Mesenchymal stem cell (in vitro differentiated cells and primary cell): ENCODE data around the gene MT1A.
A peak's percentile ranks its signal among the peaks of the same experiment; 100 is the strongest.

Experiments
- DNase-seq: peaks from one replicate; pipeline ENCODE4 v3.0.0-alpha.2; 2013
- H2AFZ ChIP-seq: one replicate; pipeline ENCODE4 v1.6.1; 2013; ENCODE audit warnings: low read depth, mild to moderate bottlenecking, control low read depth, inconsistent platforms, low read length, moderate library complexity
- H2AK5ac ChIP-seq: 2 replicates; pipeline ENCODE4 v1.6.1; 2013; ENCODE audit warnings: low read length, moderate library complexity, mild to moderate bottlenecking, inconsistent platforms; ENCODE audit not compliant: severe bottlenecking
- H2BK120ac ChIP-seq: one replicate; pipeline ENCODE4 v1.6.1; 2013; ENCODE audit warnings: low read depth, mild to moderate bottlenecking, inconsistent platforms, low read length, moderate library complexity
- H2BK12ac ChIP-seq, 2 experiments: one replicate each; pipeline ENCODE4 v1.6.1; 2013; ENCODE audit warnings: inconsistent platforms in 2 of 2, low read length in 2 of 2, mild to moderate bottlenecking in 2 of 2, moderate library complexity in 2 of 2, control low read depth in 1 of 2
- H2BK15ac ChIP-seq: one replicate; pipeline ENCODE4 v1.6.1; 2013; ENCODE audit warnings: mild to moderate bottlenecking, low read depth, inconsistent platforms; ENCODE audit not compliant: poor library complexity, severe bottlenecking
- H2BK5ac ChIP-seq: 2 replicates; pipeline ENCODE4 v1.6.1; 2013; ENCODE audit warnings: low read depth, mild to moderate bottlenecking, low read length, control low read depth, inconsistent platforms; ENCODE audit not compliant: poor library complexity, severe bottlenecking
- H3K14ac ChIP-seq, 2 experiments: one replicate each; pipeline ENCODE4 v1.6.1; 2013; ENCODE audit warnings: inconsistent platforms in 2 of 2, low read length in 2 of 2, control low read depth in 1 of 2, mild to moderate bottlenecking in 1 of 2, moderate library complexity in 1 of 2
- H3K18ac ChIP-seq, 2 experiments: one replicate each; pipeline ENCODE4 v1.6.1; 2013; ENCODE audit warnings: inconsistent platforms in 2 of 2, low read length in 2 of 2, control low read depth in 1 of 2, low read depth in 1 of 2, mild to moderate bottlenecking in 1 of 2
- H3K23ac ChIP-seq, 2 experiments: one replicate each; pipeline ENCODE4 v1.6.1; 2013; ENCODE audit warnings: inconsistent platforms in 2 of 2, low read length in 2 of 2, mild to moderate bottlenecking in 2 of 2, moderate library complexity in 2 of 2, control low read depth in 1 of 2
- H3K27ac ChIP-seq: 2 replicates; pipeline ENCODE4 v1.5.1; 2013; ENCODE audit warnings: mild to moderate bottlenecking, moderate library complexity, low read length, control low read depth, inconsistent platforms; ENCODE audit not compliant: poor library complexity, severe bottlenecking
- H3K27me3 ChIP-seq, 2 experiments: 2 replicates each; pipeline versions ENCODE4 v1.6.1 to v1.7.0; 2013; ENCODE audit warnings: low read length in 2 of 2, mild to moderate bottlenecking in 2 of 2, moderate library complexity in 2 of 2, control low read depth in 1 of 2, inconsistent platforms in 1 of 2; ENCODE audit not compliant: control insufficient read depth in 1 of 2, insufficient read depth in 1 of 2
- H3K36me3 ChIP-seq, 2 experiments: 2 replicates each; pipeline versions ENCODE4 v1.6.1 to v1.7.0; 2013; ENCODE audit warnings: low read length in 2 of 2, control low read depth in 1 of 2, inconsistent platforms in 1 of 2, low read depth in 1 of 2, mild to moderate bottlenecking in 1 of 2; ENCODE audit not compliant: insufficient read depth in 2 of 2, control insufficient read depth in 1 of 2
- H3K4ac ChIP-seq, 2 experiments: one replicate each; pipeline ENCODE4 v1.6.1; 2013; ENCODE audit warnings: inconsistent platforms in 2 of 2, low read length in 2 of 2, mild to moderate bottlenecking in 2 of 2, moderate library complexity in 2 of 2, control low read depth in 1 of 2, low read depth in 1 of 2
- H3K4me1 ChIP-seq: 2 replicates; pipeline ENCODE4 v1.6.1; 2013; ENCODE audit warnings: low read depth, low read length, control low read depth; ENCODE audit not compliant: control insufficient read depth, insufficient read depth
- H3K4me2 ChIP-seq: 2 replicates; pipeline ENCODE4 v1.6.1; 2013; ENCODE audit warnings: low read length, mild to moderate bottlenecking, inconsistent platforms; ENCODE audit not compliant: poor library complexity, severe bottlenecking
- H3K4me3 ChIP-seq, 2 experiments: 2 replicates each; pipeline versions ENCODE4 v1.5.1 to v1.7.0; 2013; ENCODE audit warnings: low read length in 2 of 2, mild to moderate bottlenecking in 2 of 2, control low read depth in 1 of 2, low read depth in 1 of 2; ENCODE audit not compliant: insufficient read depth in 1 of 2
- H3K79me1 ChIP-seq: replicated peaks from 2 replicates; pipeline ENCODE4 v1.6.1; 2013; ENCODE audit warnings: mild to moderate bottlenecking, control low read depth, low read length, inconsistent platforms; ENCODE audit not compliant: poor library complexity, severe bottlenecking
- H3K9ac ChIP-seq: 2 replicates; pipeline ENCODE4 v1.7.0; 2013; ENCODE audit warnings: mild to moderate bottlenecking, low read length, moderate library complexity
- H3K9me3 ChIP-seq: 2 replicates; pipeline ENCODE4 v1.7.0; 2013; ENCODE audit warnings: mild to moderate bottlenecking, low read length; ENCODE audit not compliant: control insufficient read depth
- H4K8ac ChIP-seq: one replicate; pipeline ENCODE4 v1.6.1; 2013; ENCODE audit warnings: inconsistent platforms, mild to moderate bottlenecking, low read length, moderate library complexity
- H4K91ac ChIP-seq: one replicate; pipeline ENCODE4 v1.6.1; 2013; ENCODE audit warnings: mild to moderate bottlenecking, low read length, inconsistent platforms
- WGBS: methylation state at CpG from one replicate; pipeline ENCODE4 v1.1.7; 2013; ENCODE audit warnings: mixed read lengths; 5-methylcytosine and 5-hydroxymethylcytosine counted together

MT1A gene

GRCh38 chr16:56591377-56592060 is 46.9 kb upstream of the MT1A start:
- no peak overlapping the region for H3K4me2 ChIP-seq
- no peaks in the 10 kb centered on the region for H3K36me3 ChIP-seq
- no peak overlapping the region for H3K27ac ChIP-seq
- H4K91ac ChIP-seq: no peak overlapping the region
- no peak overlapping the region for H3K18ac ChIP-seq
- 83% methylated on average over 3 of the region's 4 CpGs for WGBS
- no peak for DNase-seq
- H2AK5ac ChIP-seq: no peak overlapping the region
- peaks cover 47 to 58% of the 10 kb centered on the region in 2 experiments for H3K27me3 ChIP-seq
- H3K4me1 ChIP-seq: peaks cover 10% of the 10 kb centered on the region
- no peaks in the 10 kb centered on the region for H3K79me1 ChIP-seq
- H3K4ac ChIP-seq: no peak overlapping the region
- no peak overlapping the region for H2AFZ ChIP-seq
- H3K9ac ChIP-seq: no peak overlapping the region
- H3K23ac ChIP-seq: no peak overlapping the region
- no peak overlapping the region for H3K4me3 ChIP-seq
- H2BK12ac ChIP-seq: no peak overlapping the region
- no peak overlapping the region for H2BK15ac ChIP-seq
- no peak overlapping the region for H2BK5ac ChIP-seq
- H3K14ac ChIP-seq: no peak overlapping the region
- no peaks in the 10 kb centered on the region for H3K9me3 ChIP-seq
- no peak overlapping the region for H2BK120ac ChIP-seq
- no peak overlapping the region for H4K8ac ChIP-seq

GRCh38 chr16:56593573-56594291 is 44.7 kb upstream of the MT1A start:
- 97% methylated on average over 3 of the region's 6 CpGs for WGBS
- no peak overlapping the region for H2BK12ac ChIP-seq

GRCh38 chr16:56594292-56594619 is 44.2 kb upstream of the MT1A start:
- Histone ChIP-seq H3K4me2 (no peak overlapping the region), H3K9ac (no peak overlapping the region), H3K36me3 (no peaks in the 10 kb centered on the region), H3K4ac (no peak overlapping the region), H3K4me1 (peaks cover 6% of the 10 kb centered on the region), H2BK5ac (no peak overlapping the region), H4K8ac (no peak overlapping the region), H3K27me3 (peaks cover 26 to 32% of the 10 kb centered on the region in 2 experiments), H2BK120ac (no peak overlapping the region), H3K18ac (no peak overlapping the region), H3K14ac (no peak overlapping the region), H3K79me1 (no peaks in the 10 kb centered on the region), H3K4me3 (no peak overlapping the region), H2AFZ (no peak overlapping the region), H2AK5ac (no peak overlapping the region), H3K9me3 (peaks cover 3% of the 10 kb centered on the region), H3K23ac (no peak overlapping the region), H2BK12ac (no peak overlapping the region), H4K91ac (no peak overlapping the region), H3K27ac (no peak overlapping the region), H2BK15ac (no peak overlapping the region)
- WGBS: 100% methylated on average over 2 of the region's 5 CpGs
- DNase-seq: no peak

More at GRCh38 chr16:56593573-56594291, 44.7 kb upstream of the MT1A start:
- no peak overlapping the region for H2BK15ac ChIP-seq
- H3K27ac ChIP-seq: no peak overlapping the region
- no peak overlapping the region for H3K23ac ChIP-seq
- H3K18ac ChIP-seq: no peak overlapping the region
- no peak overlapping the region for H4K8ac ChIP-seq
- H3K4ac ChIP-seq: no peak overlapping the region
- H3K4me2 ChIP-seq: no peak overlapping the region
- H2BK5ac ChIP-seq: no peak overlapping the region
- no peak overlapping the region for H2AK5ac ChIP-seq
- no peak overlapping the region for H3K9ac ChIP-seq
- peaks cover 10% of the 10 kb centered on the region for H3K4me1 ChIP-seq
- no peak overlapping the region for H3K14ac ChIP-seq
- no peak overlapping the region for H2AFZ ChIP-seq
- peaks cover 31 to 35% of the 10 kb centered on the region in 2 experiments for H3K27me3 ChIP-seq
- H3K79me1 ChIP-seq: no peaks in the 10 kb centered on the region
- H3K9me3 ChIP-seq: peaks cover 3% of the 10 kb centered on the region
- no peak for DNase-seq
- H3K4me3 ChIP-seq: no peak overlapping the region
- H2BK120ac ChIP-seq: no peak overlapping the region
- H3K36me3 ChIP-seq: no peaks in the 10 kb centered on the region
- H4K91ac ChIP-seq: no peak overlapping the region

- H3K79me1 ChIP-seq: peaks cover 4% of the 10 kb centered on the region
- H3K4me2 ChIP-seq: no peak overlapping the region
- H2AFZ ChIP-seq: no peak overlapping the region
- 42% methylated on average over 8 of the region's 8 CpGs for WGBS
- H3K4me1 ChIP-seq: peaks cover 2% of the 10 kb centered on the region
- peak; percentile 59 for DNase-seq
- no peak overlapping the region for H2BK120ac ChIP-seq
- H3K9me3 ChIP-seq: peaks cover 3% of the 10 kb centered on the region
- no peak overlapping the region for H2BK5ac ChIP-seq
- no peak overlapping the region for H3K23ac ChIP-seq
- no peak overlapping the region for H2BK15ac ChIP-seq
- no peak overlapping the region for H4K8ac ChIP-seq
- H3K27me3 ChIP-seq: peaks cover 0 to 3% of the 10 kb centered on the region in 2 experiments
- no peaks in the 10 kb centered on the region for H3K36me3 ChIP-seq
- no peak overlapping the region for H3K4ac ChIP-seq
- H4K91ac ChIP-seq: no peak overlapping the region
- H3K4me3 ChIP-seq: no peak overlapping the region
- H3K9ac ChIP-seq: no peak overlapping the region
- no peak overlapping the region for H3K14ac ChIP-seq
- H3K18ac ChIP-seq: no peak overlapping the region
- no peak overlapping the region for H3K27ac ChIP-seq
- no peak overlapping the region for H2BK12ac ChIP-seq
- H2AK5ac ChIP-seq: no peak overlapping the region
Observed at GRCh38 chr16:56600398-56600999, 38.0 kb upstream of the MT1A start.
